HCT116 (cell line): ENCODE data around the gene TMC6. TPM values are rescaled to one million over a fixed set of nuclear protein-coding genes. Genes with fewer than 3 reads are reported as not detected.

Experiments used
- ATAC-seq: fragments of 200-7000 bp; cut with Tn5 transposase; 2 replicates; pipeline ENCODE4 v1.9.1; 2020; ENCODE audit warnings: mild to moderate bottlenecking, moderate library complexity
- BruUV-seq: library from RNA; stranded (reverse); fragments of 400-500 nt; replicated peaks from 2 replicates; lab custom pipeline; 2021; lab: Mats Ljungman, UMichigan
- CTCF ChIA-PET: fragments of 300-600 bp; sonication (Branson Sonifier 250); formaldehyde crosslinking; loops from one replicate; lab custom pipeline; 2021; ENCODE audit warnings: antibody characterized with exemption; lab: Charles Lee
- POLR2A ChIA-PET: fragments of 300-600, 350-600 bp; sonication (Branson Sonifier 250); formaldehyde crosslinking; loops from one replicate; lab custom pipeline; 2021; ENCODE audit warnings: antibody characterized with exemption; lab: Charles Lee
- RAD21 ChIA-PET, 2 experiments: fragments of 300-600 bp; sonication (Branson Sonifier 250); formaldehyde crosslinking; loops; one replicate each; lab custom pipeline; 2023; ENCODE audit warnings: low total read pairs in 2 of 2; ENCODE audit not compliant: uncharacterized antibody in 2 of 2, unreplicated experiment in 2 of 2, low non-redundant PET in 1 of 2; lab: Charles Lee
- DNase-seq: peaks from one replicate; pipeline ENCODE4 v3.0.0-alpha.2; 2010; ENCODE audit warnings: low read depth, low spot score
- H2AFZ ChIP-seq: fragments of 200-600 bp; shearing (Covaris generic), sonication (generic); 2 replicates; pipeline ENCODE4 v1.6.1; 2017; ENCODE audit warnings: low read depth, mixed run types, mixed read lengths, antibody characterized with exemption, low read length; ENCODE audit not compliant: poor library complexity, severe bottlenecking
- H3K27ac ChIP-seq: 2 replicates; pipeline ENCODE4 v1.5.1; 2012; ENCODE audit warnings: low read depth, low read length
- H3K27me3 ChIP-seq: fragments of 200-600 bp; sonication (generic); 2 replicates; pipeline ENCODE4 v1.6.1; 2016; ENCODE audit warnings: mixed run types, low read length, mixed read lengths; ENCODE audit not compliant: insufficient read depth
- H3K36me3 ChIP-seq, 2 experiments: fragments of 200-500 bp in 1 of 2; fragments of 200-600 bp in 1 of 2; sonication (Bioruptor generic) in 1 of 2; sonication (generic) in 1 of 2; 2 replicates each; pipeline versions ENCODE4 v1.5.1 to v1.6.1; 2014 to 2016; ENCODE audit warnings: low read length in 2 of 2, inconsistent platforms in 1 of 2, mixed read lengths in 1 of 2, mixed run types in 1 of 2; ENCODE audit not compliant: insufficient read depth in 2 of 2, control insufficient read depth in 1 of 2
- H3K4me1 ChIP-seq, 2 experiments: fragments of 200-600 bp in 1 of 2; sonication (generic) in 1 of 2; 2 replicates each; pipeline versions ENCODE4 v1.5.1 to v1.6.1; 2012 to 2017; ENCODE audit warnings: low read length in 2 of 2, inconsistent platforms in 1 of 2, mild to moderate bottlenecking in 1 of 2, mixed read lengths in 1 of 2, mixed run types in 1 of 2, moderate library complexity in 1 of 2; ENCODE audit not compliant: insufficient read depth in 2 of 2, control insufficient read depth in 1 of 2
- H3K4me2 ChIP-seq: fragments of 200-600 bp; sonication (generic); 2 replicates; pipeline ENCODE4 v1.6.1; 2017; ENCODE audit warnings: mixed run types, low read length, mixed read lengths
- H3K4me3 ChIP-seq, 2 experiments: fragments of 200-600 bp in 1 of 2; sonication (generic) in 1 of 2; replicated peaks in 1 of 2; 2 replicates each; pipeline ENCODE4 v1.5.1; 2011 to 2016; ENCODE audit warnings: low read length in 2 of 2, control low read depth in 1 of 2, low read depth in 1 of 2, mild to moderate bottlenecking in 1 of 2, mixed read lengths in 1 of 2, mixed run types in 1 of 2
- H3K79me2 ChIP-seq: fragments of 200-600 bp; sonication (generic); 2 replicates; pipeline ENCODE4 v1.6.1; 2017; ENCODE audit warnings: mild to moderate bottlenecking, mixed run types, low read length, moderate library complexity, mixed read lengths; ENCODE audit not compliant: insufficient read depth
- H3K9ac ChIP-seq: fragments of 200-600 bp; sonication (generic); 2 replicates; pipeline ENCODE4 v1.6.1; 2016; ENCODE audit warnings: low read length, mixed read lengths
- H3K9me2 ChIP-seq: fragments of 200-600 bp; sonication (generic), shearing (Covaris generic); 2 replicates; pipeline ENCODE4 v1.6.1; 2017; ENCODE audit warnings: mixed run types, mild to moderate bottlenecking, moderate library complexity; ENCODE audit not compliant: insufficient read depth
- H3K9me3 ChIP-seq, 2 experiments: fragments of 200-500 bp in 1 of 2; fragments of 200-600 bp in 1 of 2; sonication (Bioruptor generic) in 1 of 2; sonication (generic) in 1 of 2; 2 replicates each; pipeline ENCODE4 v1.6.1; 2014 to 2017; ENCODE audit warnings: low read length in 2 of 2, mixed read lengths in 2 of 2, inconsistent platforms in 1 of 2, low read depth in 1 of 2, mild to moderate bottlenecking in 1 of 2, mixed run types in 1 of 2, moderate library complexity in 1 of 2; ENCODE audit not compliant: control insufficient read depth in 1 of 2, insufficient read depth in 1 of 2
- H4K20me1 ChIP-seq: fragments of 200-600 bp; sonication (generic), shearing (Covaris generic); 2 replicates; pipeline ENCODE4 v1.6.1; 2017; ENCODE audit warnings: mixed run types, mild to moderate bottlenecking, moderate library complexity; ENCODE audit not compliant: insufficient read depth
- CEBPB ChIP-seq: IDR thresholded peaks from 2 replicates; pipeline ENCODE4 v1.6.1; 2012; ENCODE audit warnings: low read depth
- EGR1 ChIP-seq: IDR thresholded peaks from 2 replicates; pipeline ENCODE4 v1.6.1; 2012; ENCODE audit warnings: low read depth
- ELF1 ChIP-seq: IDR thresholded peaks from 2 replicates; pipeline ENCODE4 v1.6.1; 2012; ENCODE audit warnings: low read depth, borderline replicate concordance
- POLR2A ChIP-seq: IDR thresholded peaks from 2 replicates; pipeline ENCODE4 v1.7.0; 2011; ENCODE audit warnings: borderline replicate concordance; ENCODE audit not compliant: insufficient read depth, insufficient read length; ENCODE audit errors: extremely low read depth
- RAD21 ChIP-seq: IDR thresholded peaks from 2 replicates; pipeline ENCODE4 v1.6.1; 2012; ENCODE audit warnings: low read depth, mild to moderate bottlenecking
- REST ChIP-seq: IDR thresholded peaks from 2 replicates; pipeline ENCODE4 v1.6.1; 2012; ENCODE audit warnings: low read depth
- SP1 ChIP-seq: IDR thresholded peaks from 2 replicates; pipeline ENCODE4 v1.6.1; 2012; ENCODE audit warnings: low read depth
- TCF7L2 ChIP-seq: IDR thresholded peaks from 2 replicates; pipeline ENCODE4 v1.7.0; 2011; ENCODE audit warnings: borderline replicate concordance, inconsistent platforms; ENCODE audit not compliant: insufficient read depth, insufficient read length; ENCODE audit errors: extremely low read depth
- ZBTB33 ChIP-seq: IDR thresholded peaks from 2 replicates; pipeline ENCODE4 v1.6.1; 2011; ENCODE audit warnings: mild to moderate bottlenecking, low read length, moderate library complexity; ENCODE audit not compliant: insufficient replicate concordance; ENCODE audit errors: extremely low read depth
- ZFX ChIP-seq: fragments of 450-650 bp; IDR thresholded peaks from 2 replicates; pipeline ENCODE4 v1.6.1; 2017
- ZNF274 ChIP-seq: fragments of 200-500 bp; sonication (Bioruptor generic); IDR thresholded peaks from 2 replicates; pipeline ENCODE4 v1.6.1; 2014; ENCODE audit warnings: mild to moderate bottlenecking, low read depth, low read length, inconsistent platforms
- intact Hi-C: fragments of 100-400 bp; cut with micrococcal nuclease; formaldehyde crosslinking; loops from 2 replicates; pipeline ENCODE4 v1.10.0; 2022
- total RNA-seq: library from RNA; stranded (reverse); gene quantifications from one replicate; pipeline ENCODE4 v1.2.1, GENCODE V29; 2021; ENCODE audit not compliant: unreplicated experiment

TMC6 gene
- total RNA-seq, 1 experiment from 2014 or later = 142 TPM

- Histone ChIP-seq H3K9me2 (no peaks in the 10 kb centered on the region), H4K20me1 (no peaks in the 10 kb centered on the region), H3K27me3 (no peaks in the 10 kb centered on the region), H3K27ac (no peak overlapping the region), H3K79me2 (no peaks in the 10 kb centered on the region), H3K4me3 (no peak overlapping the region), H3K36me3 (peaks cover 0 to 2% of the 10 kb centered on the region in 2 experiments; a peak in 2 of 4 replicates), H3K4me2 (no peak overlapping the region), H3K9me3 (no peaks in the 10 kb centered on the region), H3K9ac (no peak overlapping the region), H3K4me1 (peaks cover 0 to 4% of the 10 kb centered on the region in 2 experiments; a peak in 1 of 4 replicates), H2AFZ (no peak overlapping the region)
- TF ChIP-seq ZFX = no peak
- TF ChIP-seq ZNF274 = no peak
- TF ChIP-seq SP1 = no peak
- no peak for TF ChIP-seq EGR1
- no peak for TF ChIP-seq CEBPB
- no peak for TF ChIP-seq ZBTB33
- no peak for TF ChIP-seq REST
- TF ChIP-seq POLR2A = no peak
- no peak for TF ChIP-seq TCF7L2
- TF ChIP-seq ELF1 = no peak
- no peak for TF ChIP-seq RAD21
- no TSS peak for BruUV-seq
- ChIA-PET CTCF (interaction anchor here (0.9 to 2.4 kb wide), 5 partner anchors 13 to 136 kb away, joined by 3 to 11 read pairs (median 3); partner anchors contain the start of genes AFMID, TK1 and TMC6), POLR2A (interaction anchor here (1.2 kb wide), 1 partner anchor 13 kb away, joined by 3 read pairs; no protein-coding TSS in a partner anchor), RAD21 (no interaction called here)
- ATAC-seq (no peak), DNase-seq (no peak)
- intact Hi-C loops = loop anchor here (10.0 kb wide), 1 partner anchor 310 kb away; no protein-coding TSS in a partner anchor
These were observed 13.5 kb downstream of the TMC6 start for GRCh38 chr17:78114831-78115723.
